ENCODE results near the gene BSND. TPM values are rescaled to one million over a fixed set of nuclear protein-coding genes. Genes with fewer than 3 reads are reported as not detected.
A peak's percentile ranks its signal among the peaks of the same experiment; 100 is the strongest.

BSND gene
- total RNA-seq, 1 experiment from 2014 or later: 0.42 TPM

- TF ChIP-seq AR (CRISPR knock-in tag; IDR thresholded peaks at IDR 0.05) (no peak), FOXP1 (CRISPR knock-in tag; IDR thresholded peaks at IDR 0.05; ENCODE audit: borderline replicate concordance) (no peak), KAT7 (CRISPR knock-in tag; IDR thresholded peaks at IDR 0.05; ENCODE audit: borderline replicate concordance) (no peak), TEAD1 (CRISPR knock-in tag; IDR thresholded peaks at IDR 0.05) (no peak), NFATC4 (CRISPR knock-in tag; IDR thresholded peaks at IDR 0.05) (no peak), NFYB (CRISPR knock-in tag; conservative IDR thresholded peaks at IDR 0.05; ENCODE audit: low read depth) (no peak)
These were observed 17.2 kb downstream of the BSND start (continued) for GRCh38 chr1:55015731-55016620.

GRCh38 chr1:55018395-55018794 is 19.7 kb downstream of the BSND start:
- H3K36me3 Mint-ChIP-seq: peaks cover 9% of the 10 kb centered on the region
- no peak for ATAC-seq
- H3K4me1 Mint-ChIP-seq: peaks cover 20% of the 10 kb centered on the region
- peaks cover 9% of the 10 kb centered on the region for H3K9me3 Mint-ChIP-seq
- CTCF ChIA-PET: interaction anchor here (4.5 to 10.9 kb wide), 2 partner anchors 19 to 73 kb away, joined by 174 to 632 read pairs; partner anchors contain the start of gene BSND
- POLR2A ChIA-PET: no interaction called here
- no peak for DNase-seq (ENCODE audit: low spot score)
- H3K4me3 Mint-ChIP-seq: no peak overlapping the region
- no peak overlapping the region for H3K27ac Mint-ChIP-seq
- peaks cover 27% of the 10 kb centered on the region for H3K27me3 Mint-ChIP-seq (ENCODE audit: low read depth)
- TF ChIP-seq NFATC4 (CRISPR knock-in tag; IDR thresholded peaks at IDR 0.05) (no peak), SMAD3 (CRISPR knock-in tag; IDR thresholded peaks at IDR 0.05; ENCODE audit: borderline replicate concordance) (no peak), NR2C2 (CRISPR knock-in tag; IDR thresholded peaks at IDR 0.05) (no peak), IRF2 (CRISPR knock-in tag; IDR thresholded peaks at IDR 0.05; ENCODE audit: borderline replicate concordance, low read depth) (no peak), ZSCAN18 (CRISPR knock-in tag; IDR thresholded peaks at IDR 0.05) (no peak)

- CTCF ChIA-PET: interaction anchor here (0.5 to 10.9 kb wide), 58 partner anchors 10 to 1580 kb away, joined by 3 to 632 read pairs (median 5); partner anchors contain the start of genes BSND, DHCR24, PCSK9 and TMEM61
- Mint-ChIP-seq H3K27ac (peak overlapping the region; percentile 82), H3K27me3 (ENCODE audit: low read depth) (peaks cover 10% of the 10 kb centered on the region; the same call in 1 of the 2 replicates), H3K36me3 (peaks cover 22% of the 10 kb centered on the region), H3K9me3 (peaks cover 23% of the 10 kb centered on the region), H3K4me1 (peaks cover 44% of the 10 kb centered on the region), H3K4me3 (no peak overlapping the region)
- ATAC-seq (peak; percentile 100), DNase-seq (ENCODE audit: low spot score) (peak; percentile 96)
- POLR2A ChIA-PET: interaction anchor here (1.5 kb wide), 1 partner anchor 77 kb away, joined by 8 read pairs; no protein-coding TSS in a partner anchor
- TF ChIP-seq SMAD3 (CRISPR knock-in tag; IDR thresholded peaks at IDR 0.05; ENCODE audit: borderline replicate concordance): 0 out of 2 replicates have a peak, but pooled peaks have one; percentile 55
- TF ChIP-seq ZNF232 (CRISPR knock-in tag; IDR thresholded peaks at IDR 0.05): 0 out of 2 replicates have a peak, but pooled peaks have one; percentile 55
- TF ChIP-seq ATF3 (CRISPR knock-in tag; conservative IDR thresholded peaks at IDR 0.05): no peak
- no peak for TF ChIP-seq RORB (CRISPR knock-in tag; IDR thresholded peaks at IDR 0.05)
- no peak for TF ChIP-seq USF2 (CRISPR knock-in tag; IDR thresholded peaks at IDR 0.05)
- TF ChIP-seq ELF4 (CRISPR knock-in tag; IDR thresholded peaks at IDR 0.05; ENCODE audit: low read depth): no peak
- TF ChIP-seq KAT7 (CRISPR knock-in tag; IDR thresholded peaks at IDR 0.05; ENCODE audit: borderline replicate concordance): 0 out of 2 replicates have a peak, but pooled peaks have one; percentile 66
- TF ChIP-seq MAX (CRISPR knock-in tag; IDR thresholded peaks at IDR 0.05): peak; percentile 78
- peak; percentile 57 for TF ChIP-seq GABPB1 (CRISPR knock-in tag; IDR thresholded peaks at IDR 0.05)
- 0 out of 2 replicates have a peak, but pooled peaks have one; percentile 38 for TF ChIP-seq ETV6 (CRISPR knock-in tag; IDR thresholded peaks at IDR 0.05)
- TF ChIP-seq PREB (CRISPR knock-in tag; IDR thresholded peaks at IDR 0.05; ENCODE audit: borderline replicate concordance): no peak
- no peak; the same call in 1 of the 2 replicates for TF ChIP-seq SP1 (CRISPR knock-in tag; conservative IDR thresholded peaks at IDR 0.05)
- TF ChIP-seq CTCF (IDR thresholded peaks at IDR 0.05): peak; percentile 88
- TF ChIP-seq TEAD1 (CRISPR knock-in tag; IDR thresholded peaks at IDR 0.05): peak; percentile 58; the same call in 1 of the 2 replicates
- 0 out of 2 replicates have a peak, but pooled peaks have one; percentile 12 for TF ChIP-seq PRRX2 (CRISPR knock-in tag; IDR thresholded peaks at IDR 0.05)
These were observed 23.3 kb downstream of the BSND start for GRCh38 chr1:55021942-55022546.
